Fibroblast of the aortic adventitia (primary cell): ENCODE data around the gene DMRT2. TPM values are rescaled to one million over a fixed set of nuclear protein-coding genes. Genes with fewer than 3 reads are reported as not detected.

Experiments used
- DNase-seq: peaks from one replicate; pipeline ENCODE4 v3.0.0-alpha.2; 2010; ENCODE audit warnings: low read depth
- H3K4me3 ChIP-seq: 2 replicates; pipeline ENCODE4 v1.5.1; 2011; ENCODE audit warnings: low read depth, mild to moderate bottlenecking, control low read depth, low read length, moderate library complexity
- CTCF ChIP-seq: IDR thresholded peaks from 2 replicates; pipeline ENCODE4 v1.5.1; 2011; ENCODE audit warnings: mild to moderate bottlenecking, low read length, control low read depth, inconsistent platforms; ENCODE audit not compliant: insufficient read depth
- total RNA-seq: library from RNA; depleted of rRNA; stranded (reverse); fragments of >200 nt; gene quantifications from 2 replicates; pipeline ENCODE4 v1.2.3, GENCODE V29; 2012; ENCODE audit warnings: low replicate concordance

The DMRT2 gene
- total RNA-seq, 1 donor = 0.18 TPM

- no peak for DNase-seq
- H3K4me3 ChIP-seq = no peak overlapping the region
- TF ChIP-seq CTCF = no peak
These were observed 33.3 kb downstream of the DMRT2 start for GRCh38 chr9:1083325-1083913.

- TF ChIP-seq CTCF = no peak
- H3K4me3 ChIP-seq = no peak overlapping the region
- DNase-seq = no peak
These were observed 34.9 kb downstream of the DMRT2 start for GRCh38 chr9:1085086-1085485.

- no peak for TF ChIP-seq CTCF
- H3K4me3 ChIP-seq = no peak overlapping the region
- DNase-seq = no peak
These were observed 36.4 kb downstream of the DMRT2 start for GRCh38 chr9:1086517-1086916.

- TF ChIP-seq CTCF = no peak
- no peak overlapping the region for H3K4me3 ChIP-seq
- no peak for DNase-seq
These were observed 37.1 kb downstream of the DMRT2 start for GRCh38 chr9:1087120-1087881.

GRCh38 chr9:1094749-1095148, 44.6 kb downstream of the DMRT2 start:
- no peak overlapping the region for H3K4me3 ChIP-seq
- no peak for DNase-seq
- TF ChIP-seq CTCF = no peak

GRCh38 chr9:1096155-1096964, 46.2 kb downstream of the DMRT2 start:
- TF ChIP-seq CTCF = no peak
- DNase-seq = no peak
- H3K4me3 ChIP-seq = no peak overlapping the region
